Mesenchymal stem cell (in vitro differentiated cells and primary cell): Measurements from ENCODE around the gene TSPAN4.

Experiments used
- DNase-seq: peaks from one replicate; pipeline ENCODE4 v3.0.0-alpha.2; 2013
- H2AFZ ChIP-seq: one replicate; pipeline ENCODE4 v1.6.1; 2013; ENCODE audit warnings: low read depth, mild to moderate bottlenecking, control low read depth, inconsistent platforms, low read length, moderate library complexity
- H2AK5ac ChIP-seq: 2 replicates; pipeline ENCODE4 v1.6.1; 2013; ENCODE audit warnings: low read length, moderate library complexity, mild to moderate bottlenecking, inconsistent platforms; ENCODE audit not compliant: severe bottlenecking
- H2BK120ac ChIP-seq: one replicate; pipeline ENCODE4 v1.6.1; 2013; ENCODE audit warnings: low read depth, mild to moderate bottlenecking, inconsistent platforms, low read length, moderate library complexity
- H2BK12ac ChIP-seq, 2 experiments: one replicate each; pipeline ENCODE4 v1.6.1; 2013; ENCODE audit warnings: inconsistent platforms in 2 of 2, low read length in 2 of 2, mild to moderate bottlenecking in 2 of 2, moderate library complexity in 2 of 2, control low read depth in 1 of 2
- H2BK15ac ChIP-seq: one replicate; pipeline ENCODE4 v1.6.1; 2013; ENCODE audit warnings: mild to moderate bottlenecking, low read depth, inconsistent platforms; ENCODE audit not compliant: poor library complexity, severe bottlenecking
- H2BK5ac ChIP-seq: 2 replicates; pipeline ENCODE4 v1.6.1; 2013; ENCODE audit warnings: low read depth, mild to moderate bottlenecking, low read length, control low read depth, inconsistent platforms; ENCODE audit not compliant: poor library complexity, severe bottlenecking
- H3K14ac ChIP-seq, 2 experiments: one replicate each; pipeline ENCODE4 v1.6.1; 2013; ENCODE audit warnings: inconsistent platforms in 2 of 2, low read length in 2 of 2, control low read depth in 1 of 2, mild to moderate bottlenecking in 1 of 2, moderate library complexity in 1 of 2
- H3K18ac ChIP-seq, 2 experiments: one replicate each; pipeline ENCODE4 v1.6.1; 2013; ENCODE audit warnings: inconsistent platforms in 2 of 2, low read length in 2 of 2, control low read depth in 1 of 2, low read depth in 1 of 2, mild to moderate bottlenecking in 1 of 2
- H3K23ac ChIP-seq, 2 experiments: one replicate each; pipeline ENCODE4 v1.6.1; 2013; ENCODE audit warnings: inconsistent platforms in 2 of 2, low read length in 2 of 2, mild to moderate bottlenecking in 2 of 2, moderate library complexity in 2 of 2, control low read depth in 1 of 2
- H3K27ac ChIP-seq: 2 replicates; pipeline ENCODE4 v1.5.1; 2013; ENCODE audit warnings: mild to moderate bottlenecking, moderate library complexity, low read length, control low read depth, inconsistent platforms; ENCODE audit not compliant: poor library complexity, severe bottlenecking
- H3K27me3 ChIP-seq, 2 experiments: 2 replicates each; pipeline versions ENCODE4 v1.6.1 to v1.7.0; 2013; ENCODE audit warnings: low read length in 2 of 2, mild to moderate bottlenecking in 2 of 2, moderate library complexity in 2 of 2, control low read depth in 1 of 2, inconsistent platforms in 1 of 2; ENCODE audit not compliant: control insufficient read depth in 1 of 2, insufficient read depth in 1 of 2
- H3K36me3 ChIP-seq, 2 experiments: 2 replicates each; pipeline versions ENCODE4 v1.6.1 to v1.7.0; 2013; ENCODE audit warnings: low read length in 2 of 2, control low read depth in 1 of 2, inconsistent platforms in 1 of 2, low read depth in 1 of 2, mild to moderate bottlenecking in 1 of 2; ENCODE audit not compliant: insufficient read depth in 2 of 2, control insufficient read depth in 1 of 2
- H3K4ac ChIP-seq, 2 experiments: one replicate each; pipeline ENCODE4 v1.6.1; 2013; ENCODE audit warnings: inconsistent platforms in 2 of 2, low read length in 2 of 2, mild to moderate bottlenecking in 2 of 2, moderate library complexity in 2 of 2, control low read depth in 1 of 2, low read depth in 1 of 2
- H3K4me1 ChIP-seq: 2 replicates; pipeline ENCODE4 v1.6.1; 2013; ENCODE audit warnings: low read depth, low read length, control low read depth; ENCODE audit not compliant: control insufficient read depth, insufficient read depth
- H3K4me2 ChIP-seq: 2 replicates; pipeline ENCODE4 v1.6.1; 2013; ENCODE audit warnings: low read length, mild to moderate bottlenecking, inconsistent platforms; ENCODE audit not compliant: poor library complexity, severe bottlenecking
- H3K4me3 ChIP-seq, 2 experiments: 2 replicates each; pipeline versions ENCODE4 v1.5.1 to v1.7.0; 2013; ENCODE audit warnings: low read length in 2 of 2, mild to moderate bottlenecking in 2 of 2, control low read depth in 1 of 2, low read depth in 1 of 2; ENCODE audit not compliant: insufficient read depth in 1 of 2
- H3K79me1 ChIP-seq: replicated peaks from 2 replicates; pipeline ENCODE4 v1.6.1; 2013; ENCODE audit warnings: mild to moderate bottlenecking, control low read depth, low read length, inconsistent platforms; ENCODE audit not compliant: poor library complexity, severe bottlenecking
- H3K9ac ChIP-seq: 2 replicates; pipeline ENCODE4 v1.7.0; 2013; ENCODE audit warnings: mild to moderate bottlenecking, low read length, moderate library complexity
- H3K9me3 ChIP-seq: 2 replicates; pipeline ENCODE4 v1.7.0; 2013; ENCODE audit warnings: mild to moderate bottlenecking, low read length; ENCODE audit not compliant: control insufficient read depth
- H4K8ac ChIP-seq: one replicate; pipeline ENCODE4 v1.6.1; 2013; ENCODE audit warnings: inconsistent platforms, mild to moderate bottlenecking, low read length, moderate library complexity
- H4K91ac ChIP-seq: one replicate; pipeline ENCODE4 v1.6.1; 2013; ENCODE audit warnings: mild to moderate bottlenecking, low read length, inconsistent platforms
- WGBS: methylation state at CpG from one replicate; pipeline ENCODE4 v1.1.7; 2013; ENCODE audit warnings: mixed read lengths; 5-methylcytosine and 5-hydroxymethylcytosine counted together

The TSPAN4 gene

GRCh38 chr11:895331-896110 lies 52.9 kb downstream of the TSPAN4 start:
- Histone ChIP-seq H3K14ac (no peak overlapping the region), H3K4ac (no peak overlapping the region), H3K18ac (no peak overlapping the region), H2AK5ac (no peak overlapping the region), H3K4me2 (no peak overlapping the region), H2AFZ (no peak overlapping the region), H3K9me3 (no peaks in the 10 kb centered on the region), H3K27me3 (no peaks in the 10 kb centered on the region), H3K9ac (no peak overlapping the region), H2BK5ac (no peak overlapping the region), H3K36me3 (peaks cover 23 to 48% of the 10 kb centered on the region in 2 experiments), H3K4me1 (peaks cover 16% of the 10 kb centered on the region), H2BK120ac (no peak overlapping the region), H2BK15ac (no peak overlapping the region), H3K79me1 (peaks cover 4% of the 10 kb centered on the region), H2BK12ac (no peak overlapping the region), H3K23ac (no peak overlapping the region), H3K4me3 (no peak overlapping the region), H3K27ac (no peak overlapping the region), H4K91ac (no peak overlapping the region), H4K8ac (no peak overlapping the region)
- WGBS = 91% methylated on average over 26 of the region's 26 CpGs
- no peak for DNase-seq

GRCh38 chr11:897253-898142 lies 54.8 kb downstream of the TSPAN4 start:
- H2AFZ ChIP-seq = no peak overlapping the region
- DNase-seq = no peak
- no peak overlapping the region for H2BK12ac ChIP-seq
- peaks cover 43 to 65% of the 10 kb centered on the region in 2 experiments for H3K36me3 ChIP-seq
- no peak overlapping the region for H4K8ac ChIP-seq
- H3K27ac ChIP-seq = no peak overlapping the region
- H3K23ac ChIP-seq = no peak overlapping the region
- H3K18ac ChIP-seq = no peak overlapping the region
- no peak overlapping the region for H3K9ac ChIP-seq
- H4K91ac ChIP-seq = no peak overlapping the region
- H3K4me2 ChIP-seq = no peak overlapping the region
- no peak overlapping the region for H3K14ac ChIP-seq
- H2BK15ac ChIP-seq = peak overlapping the region; percentile 30
- peak overlapping the region in 1 of 2 experiments; percentile 51 for H3K4ac ChIP-seq
- 96% methylated on average over 14 of the region's 17 CpGs for WGBS
- H2BK5ac ChIP-seq = no peak overlapping the region
- H3K27me3 ChIP-seq = no peaks in the 10 kb centered on the region
- no peak overlapping the region for H2AK5ac ChIP-seq
- no peak overlapping the region for H2BK120ac ChIP-seq
- no peaks in the 10 kb centered on the region for H3K9me3 ChIP-seq
- peaks cover 10% of the 10 kb centered on the region for H3K4me1 ChIP-seq
- no peak overlapping the region for H3K4me3 ChIP-seq
- peaks cover 9% of the 10 kb centered on the region for H3K79me1 ChIP-seq

- H2BK15ac ChIP-seq = no peak overlapping the region
- peaks cover 9% of the 10 kb centered on the region for H3K79me1 ChIP-seq
- H4K91ac ChIP-seq = no peak overlapping the region
- H2AK5ac ChIP-seq = no peak overlapping the region
- peaks cover 10% of the 10 kb centered on the region for H3K4me1 ChIP-seq
- no peak overlapping the region for H3K18ac ChIP-seq
- H3K9ac ChIP-seq = no peak overlapping the region
- no peak overlapping the region for H3K4me2 ChIP-seq
- H3K4me3 ChIP-seq = no peak overlapping the region
- H3K9me3 ChIP-seq = no peaks in the 10 kb centered on the region
- H3K27ac ChIP-seq = no peak overlapping the region
- no peak overlapping the region for H2AFZ ChIP-seq
- H2BK12ac ChIP-seq = no peak overlapping the region
- DNase-seq = peak; percentile 26
- H3K4ac ChIP-seq = peak overlapping the region in 1 of 2 experiments; percentile 51
- H4K8ac ChIP-seq = no peak overlapping the region
- no peaks in the 10 kb centered on the region for H3K27me3 ChIP-seq
- peaks cover 49 to 72% of the 10 kb centered on the region in 2 experiments for H3K36me3 ChIP-seq
- no peak overlapping the region for H2BK5ac ChIP-seq
- 86% methylated on average over 10 of the region's 10 CpGs for WGBS
- H3K23ac ChIP-seq = no peak overlapping the region
- H2BK120ac ChIP-seq = no peak overlapping the region
- no peak overlapping the region for H3K14ac ChIP-seq
Measured at GRCh38 chr11:898143-898511, 55.5 kb downstream of the TSPAN4 start.

GRCh38 chr11:898540-899190 lies 56.0 kb downstream of the TSPAN4 start:
- Histone ChIP-seq H2AFZ (no peak overlapping the region), H3K27me3 (no peaks in the 10 kb centered on the region), H3K9me3 (no peaks in the 10 kb centered on the region), H4K91ac (no peak overlapping the region), H3K14ac (no peak overlapping the region), H3K9ac (no peak overlapping the region), H2BK5ac (no peak overlapping the region), H3K36me3 (peaks cover 52 to 77% of the 10 kb centered on the region in 2 experiments), H3K4ac (no peak overlapping the region), H3K4me1 (peaks cover 10% of the 10 kb centered on the region), H2AK5ac (no peak overlapping the region), H2BK120ac (no peak overlapping the region), H3K23ac (no peak overlapping the region), H3K4me3 (no peak overlapping the region), H2BK15ac (no peak overlapping the region), H3K79me1 (peaks cover 9% of the 10 kb centered on the region), H3K4me2 (no peak overlapping the region), H4K8ac (no peak overlapping the region), H2BK12ac (no peak overlapping the region), H3K27ac (no peak overlapping the region), H3K18ac (no peak overlapping the region)
- peak; percentile 14 for DNase-seq
- WGBS = 90% methylated on average over 22 of the region's 22 CpGs
